Measurements from ENCODE around the gene RTN4RL2. TPM values are rescaled to one million over a fixed set of nuclear protein-coding genes. Genes with fewer than 3 reads are reported as not detected.

Gene RTN4RL2
- total and polyA plus RNA-seq, 2 donors (not counting 3 experiments of a cell fraction or from before 2014, with no cell fraction given), result 0.35 to 1.3 TPM

DNA sequence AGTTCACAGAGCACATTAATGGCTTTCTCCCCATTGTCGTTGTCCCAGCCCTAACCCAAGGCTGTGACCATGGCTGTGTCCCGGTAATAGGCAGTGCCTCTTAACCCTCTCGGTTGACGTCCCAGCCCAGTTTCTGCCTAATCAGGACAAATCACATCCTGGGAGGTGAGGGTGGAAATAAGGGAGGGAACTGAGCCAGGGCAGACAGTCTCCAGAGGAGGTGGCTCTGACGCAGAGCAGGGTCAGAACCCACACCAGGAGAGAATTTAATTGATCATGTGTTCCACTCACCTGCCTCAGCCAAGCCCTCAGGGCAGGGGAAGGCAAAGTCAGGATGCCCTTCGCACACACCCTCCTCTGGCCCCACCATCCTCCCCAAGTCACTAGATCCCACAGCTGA lies 38.2 kb downstream of the RTN4RL2 start:
- CTCF ChIA-PET, result no interaction called here
- BruUV-seq (replicated peaks), result no TSS peak
- H2AFZ ChIP-seq (ENCODE audit: low read depth, low read length), result no peak overlapping the region
- H3K9me1 ChIP-seq (replicated peaks; ENCODE audit: control insufficient read depth, extremely low read depth, insufficient read depth, low read length), result no peaks in the 10 kb centered on the region
- H3K79me2 ChIP-seq (ENCODE audit: control insufficient read depth, insufficient read depth, low read length), result no peaks in the 10 kb centered on the region
- no peak overlapping the region for H3K4me3 ChIP-seq (replicated peaks in 1 of 3; ENCODE audit: insufficient read depth in 1 of 3, low read depth in 1 of 3, low read length in 3 of 3)
- no peaks in the 10 kb centered on the region for H3K9me3 ChIP-seq (replicated peaks; ENCODE audit: control insufficient read depth, insufficient read depth, low read length)
- TF ChIP-seq POLR2A (IDR thresholded peaks at IDR 0.05; ENCODE audit: low read depth, low read length) (no peak), GATA2 (IDR thresholded peaks at IDR 0.05; ENCODE audit: insufficient read depth, insufficient read length, low read depth, low read length) (no peak), JUN (IDR thresholded peaks at IDR 0.05; ENCODE audit: borderline replicate concordance, insufficient read depth, insufficient read length, low read depth) (no peak), FOS (IDR thresholded peaks at IDR 0.05; ENCODE audit: borderline replicate concordance, insufficient read depth, low read length) (no peak), EZH2 (IDR thresholded peaks at IDR 0.05; ENCODE audit: borderline replicate concordance, low read depth, low read length, severe bottlenecking) (no peak), MYC (IDR thresholded peaks at IDR 0.05; ENCODE audit: low read depth, low read length) (no peak), POLR2AphosphoS5 (IDR thresholded peaks at IDR 0.05; ENCODE audit: insufficient read depth, low read depth, low read length) (no peak)
- TF ChIP-seq, protein P1, sequence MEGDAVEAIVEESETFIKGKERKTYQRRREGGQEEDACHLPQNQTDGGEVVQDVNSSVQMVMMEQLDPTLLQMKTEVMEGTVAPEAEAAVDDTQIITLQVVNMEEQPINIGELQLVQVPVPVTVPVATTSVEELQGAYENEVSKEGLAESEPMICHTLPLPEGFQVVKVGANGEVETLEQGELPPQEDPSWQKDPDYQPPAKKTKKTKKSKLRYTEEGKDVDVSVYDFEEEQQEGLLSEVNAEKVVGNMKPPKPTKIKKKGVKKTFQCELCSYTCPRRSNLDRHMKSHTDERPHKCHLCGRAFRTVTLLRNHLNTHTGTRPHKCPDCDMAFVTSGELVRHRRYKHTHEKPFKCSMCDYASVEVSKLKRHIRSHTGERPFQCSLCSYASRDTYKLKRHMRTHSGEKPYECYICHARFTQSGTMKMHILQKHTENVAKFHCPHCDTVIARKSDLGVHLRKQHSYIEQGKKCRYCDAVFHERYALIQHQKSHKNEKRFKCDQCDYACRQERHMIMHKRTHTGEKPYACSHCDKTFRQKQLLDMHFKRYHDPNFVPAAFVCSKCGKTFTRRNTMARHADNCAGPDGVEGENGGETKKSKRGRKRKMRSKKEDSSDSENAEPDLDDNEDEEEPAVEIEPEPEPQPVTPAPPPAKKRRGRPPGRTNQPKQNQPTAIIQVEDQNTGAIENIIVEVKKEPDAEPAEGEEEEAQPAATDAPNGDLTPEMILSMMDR (IDR thresholded peaks at IDR 0.05; ENCODE audit: extremely low read depth in 1 of 2, insufficient read depth in 1 of 2, low read depth in 1 of 2, low read length in 2 of 2), result no peak
- TF ChIP-seq, protein P2, sequence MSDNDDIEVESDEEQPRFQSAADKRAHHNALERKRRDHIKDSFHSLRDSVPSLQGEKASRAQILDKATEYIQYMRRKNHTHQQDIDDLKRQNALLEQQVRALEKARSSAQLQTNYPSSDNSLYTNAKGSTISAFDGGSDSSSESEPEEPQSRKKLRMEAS (IDR thresholded peaks at IDR 0.05; ENCODE audit: insufficient read depth, insufficient read length), result no peak
- dilution Hi-C loops (cut with MboI; ENCODE audit: extremely low pct_ligation_motif_present, low sequenced_read_pairs) (no loop called here), intact Hi-C loops (cut with micrococcal nuclease) (no loop called here)
- no peak overlapping the region for H3K9ac ChIP-seq (replicated peaks; ENCODE audit: extremely low read depth, insufficient read depth, low read length)
- H3K4me2 ChIP-seq (ENCODE audit: insufficient read depth, low read length), result no peak overlapping the region
- DNase-seq (ENCODE audit: low read depth, low spot score) (no peak), FAIRE-seq (no peak)
- no peaks in the 10 kb centered on the region for H4K20me1 ChIP-seq (replicated peaks; ENCODE audit: control insufficient read depth, extremely low read depth, insufficient read depth, low read length)
- H3K36me3 ChIP-seq (ENCODE audit: control insufficient read depth in 2 of 2, extremely low read depth in 1 of 2, insufficient read depth in 2 of 2, low read length in 2 of 2), result no peaks in the 10 kb centered on the region
- POLR2A ChIA-PET, result interaction anchor here (0.7 kb wide), 1 partner anchor 15 kb away, joined by 4 read pairs; no protein-coding TSS in a partner anchor
- H3K4me1 ChIP-seq (ENCODE audit: control insufficient read depth, extremely low read depth, insufficient read depth, low read length), result peaks cover 7% of the 10 kb centered on the region
- no peak overlapping the region for H3K27ac ChIP-seq (ENCODE audit: insufficient read depth, low read depth, low read length)
- no peaks in the 10 kb centered on the region for H3K27me3 ChIP-seq (ENCODE audit: control insufficient read depth in 2 of 2, insufficient read depth in 2 of 2, low read length in 2 of 2)

All from endothelial cell of umbilical vein (primary cell).